NCI-H2196 treated with DMSO at 0.1 percent for 48 hours (cell line): ENCODE measurements around the gene PALM3.
A peak's percentile ranks its signal among the peaks of the same experiment; 100 is the strongest.
"Not testable (repeated sequence)": the region's sequence is repeated elsewhere in the genome, so short reads cannot be mapped to it uniquely, and the experiment has no call there.

ENCODE experiments used
- DNase-seq: peaks from one replicate; lab custom pipeline; 2025; ENCODE audit not compliant: unreplicated experiment; lab: John Stamatoyannopoulos, UW

The PALM3 gene

DNA sequence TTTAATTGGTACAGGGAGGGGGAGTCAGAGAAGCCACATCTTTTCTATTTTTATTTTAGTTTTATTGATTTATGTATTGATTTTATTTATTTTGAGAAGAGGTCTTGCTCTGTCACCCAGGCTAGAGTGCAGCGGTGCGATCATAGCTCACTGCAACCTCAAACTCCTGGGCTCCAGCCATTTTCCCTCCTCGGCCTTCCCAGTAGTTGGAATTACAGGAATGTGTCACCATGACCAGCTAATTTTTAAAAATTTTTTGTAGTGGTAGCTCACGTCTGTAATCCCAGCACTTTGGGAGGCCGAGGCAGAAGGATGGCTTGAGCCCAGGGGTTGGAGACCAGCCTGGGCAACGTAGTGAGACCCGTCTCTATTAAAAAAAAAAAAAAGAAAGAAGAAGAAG is 26.2 kb downstream of the PALM3 start:
- no peak for DNase-seq

GRCh38 chr19:14035159-14035558 is 26.7 kb downstream of the PALM3 start:
- DNase-seq: not testable (repeated sequence)

DNA sequence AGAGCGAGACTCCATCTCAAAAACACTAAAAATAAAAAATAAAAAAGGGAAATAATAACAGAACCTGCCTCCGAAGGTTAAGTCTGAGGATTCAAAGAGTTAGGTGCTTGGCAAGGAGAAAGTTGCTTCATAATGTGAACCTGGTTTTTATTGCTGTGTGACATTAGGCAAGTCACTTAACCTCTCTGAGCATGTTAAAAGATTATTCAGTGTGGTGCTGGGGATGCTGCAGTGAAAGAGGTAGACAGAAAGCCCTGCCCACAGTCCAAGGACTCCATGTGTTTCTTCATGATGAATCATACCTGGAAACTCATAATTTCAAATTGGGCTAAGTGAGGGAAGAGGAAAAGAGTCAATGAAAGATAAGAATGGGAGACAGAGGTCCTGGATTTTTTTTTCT is 27.9 kb downstream of the PALM3 start:
- no peak for DNase-seq

DNA sequence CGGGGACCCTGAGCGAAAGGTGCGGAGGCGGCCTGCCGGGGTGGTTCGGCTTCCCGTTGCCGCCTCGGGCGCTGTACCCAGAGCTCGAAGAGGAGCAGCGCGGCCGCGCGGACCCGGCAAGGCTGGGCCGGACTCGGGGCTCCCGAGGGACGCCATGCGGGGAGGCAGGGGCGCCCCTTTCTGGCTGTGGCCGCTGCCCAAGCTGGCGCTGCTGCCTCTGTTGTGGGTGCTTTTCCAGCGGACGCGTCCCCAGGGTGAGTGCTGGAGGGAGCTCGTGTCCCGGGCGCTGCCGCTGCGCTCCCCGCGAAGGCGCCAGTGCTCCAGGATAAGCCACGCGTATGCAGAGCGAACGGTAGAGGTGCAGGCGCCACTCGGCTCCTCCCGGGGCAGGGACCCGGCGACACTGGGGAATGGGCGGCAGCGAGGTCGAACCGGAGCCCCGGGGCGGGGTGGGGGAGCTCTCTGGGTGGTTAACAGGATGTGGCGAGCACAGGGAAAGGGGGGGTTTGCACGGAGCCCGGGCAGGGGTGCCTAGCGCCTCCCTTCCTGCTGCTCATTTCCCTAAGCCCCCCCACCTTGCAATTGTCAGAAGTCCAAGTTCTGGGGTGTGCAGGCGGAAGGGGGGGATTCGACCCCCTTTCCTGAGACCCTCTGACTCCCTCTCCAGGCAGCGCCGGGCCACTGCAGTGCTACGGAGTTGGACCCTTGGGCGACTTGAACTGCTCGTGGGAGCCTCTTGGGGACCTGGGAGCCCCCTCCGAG is 30.0 kb downstream of the PALM3 start, which contains the start of gene IL27RA:
Gene IL27RA (plus strand): TSS at position 44 of the 762 bp plus-strand sequence. CDS start 111 bp downstream, at position 155.
- DNase-seq: peak; percentile 48

GRCh38 chr19:14030997-14031718 is 30.7 kb downstream of the PALM3 start:
- DNase-seq: no peak

DNA sequence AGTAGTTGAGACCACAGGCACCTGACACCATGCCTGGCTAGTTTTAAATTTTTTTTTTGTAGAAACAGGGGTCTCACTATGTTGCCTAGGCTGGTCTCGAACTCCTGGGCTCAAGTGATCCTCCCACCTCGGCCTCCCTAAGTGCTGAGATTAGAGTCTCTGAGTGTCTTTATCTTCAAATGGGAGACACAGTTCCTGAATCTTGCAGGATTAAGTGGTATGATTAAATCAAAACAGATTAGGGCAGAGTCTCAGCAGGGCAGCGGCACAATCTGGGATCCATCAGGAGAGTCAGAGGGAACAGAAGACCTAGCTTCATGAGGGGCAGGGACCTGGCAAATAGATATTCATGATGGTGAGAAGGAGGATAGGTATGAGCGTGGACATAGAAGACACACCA is 33.0 kb downstream of the PALM3 start:
- DNase-seq: no peak

DNA sequence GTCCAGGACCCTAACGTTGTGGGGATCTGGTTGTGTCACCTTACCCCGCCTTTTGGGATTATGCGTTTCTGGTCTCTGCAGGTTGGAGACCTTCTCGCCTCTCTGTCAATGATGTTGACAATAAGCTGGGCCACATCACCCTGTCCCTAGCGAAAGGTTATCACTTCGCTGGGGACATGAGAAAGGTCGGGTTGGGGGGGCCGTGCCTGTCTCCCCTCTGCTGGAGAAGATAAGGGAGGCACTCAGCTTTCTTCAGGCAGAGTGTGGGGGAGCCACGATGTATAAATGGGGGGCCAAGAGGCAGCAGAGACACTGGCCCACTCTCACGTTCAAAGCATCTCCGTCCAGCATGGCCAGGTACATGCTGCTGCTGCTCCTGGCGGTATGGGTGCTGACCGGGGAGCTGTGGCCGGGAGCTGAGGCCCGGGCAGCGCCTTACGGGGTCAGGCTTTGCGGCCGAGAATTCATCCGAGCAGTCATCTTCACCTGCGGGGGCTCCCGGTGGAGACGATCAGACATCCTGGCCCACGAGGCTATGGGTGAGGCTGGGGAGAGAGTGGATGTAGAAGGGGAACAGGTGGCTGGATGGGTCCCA is 33.9 kb downstream of the PALM3 start, which contains the start of gene RLN3:
Gene RLN3 (plus strand): TSS at position 293 of the 595 bp plus-strand sequence. CDS start 57 bp downstream, at position 350.
- no peak for DNase-seq

GRCh38 chr19:14026652-14027192 is 35.2 kb downstream of the PALM3 start:
- DNase-seq: not testable (repeated sequence)

DNA sequence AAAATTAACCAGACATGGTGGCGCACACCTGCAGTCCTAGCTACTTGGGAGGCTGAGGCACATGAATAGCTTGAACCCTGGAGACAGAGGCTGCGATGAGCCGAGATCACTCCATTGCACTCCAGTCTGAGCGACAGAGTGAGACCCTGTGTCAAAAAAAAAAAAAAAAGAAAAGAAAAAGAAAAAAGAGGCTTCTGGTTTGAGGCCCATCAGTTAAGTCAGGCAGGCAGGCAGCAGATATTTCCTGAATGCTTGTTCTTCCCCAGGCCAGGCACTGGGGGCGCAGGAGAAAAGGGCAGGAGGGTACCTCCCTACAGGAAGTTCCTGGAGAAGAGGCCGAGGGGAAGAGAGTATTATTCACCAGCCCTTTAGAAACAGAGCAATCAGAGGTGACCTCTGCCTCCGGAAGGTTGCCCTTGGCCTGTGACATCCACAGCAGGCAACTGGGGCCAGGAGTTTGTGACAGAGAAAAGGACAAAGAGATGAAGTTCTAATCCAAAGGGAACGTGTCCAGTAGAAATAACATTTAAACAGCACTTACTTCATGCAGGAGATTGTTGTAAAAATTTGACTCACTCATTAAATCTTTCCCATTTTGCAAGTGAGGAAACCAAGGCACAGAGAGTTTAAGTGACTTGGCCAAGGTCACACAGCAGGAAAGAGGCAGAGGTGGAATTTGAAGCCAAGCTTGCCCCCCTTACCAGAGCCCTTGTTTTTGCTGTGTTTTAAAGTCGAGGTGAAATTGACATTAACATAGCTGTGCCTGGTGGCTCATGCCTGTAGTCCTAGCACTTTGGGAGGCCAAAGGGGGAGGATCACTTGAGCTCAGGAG is 38.3 kb downstream of the PALM3 start:
- DNase-seq: no peak

DNA sequence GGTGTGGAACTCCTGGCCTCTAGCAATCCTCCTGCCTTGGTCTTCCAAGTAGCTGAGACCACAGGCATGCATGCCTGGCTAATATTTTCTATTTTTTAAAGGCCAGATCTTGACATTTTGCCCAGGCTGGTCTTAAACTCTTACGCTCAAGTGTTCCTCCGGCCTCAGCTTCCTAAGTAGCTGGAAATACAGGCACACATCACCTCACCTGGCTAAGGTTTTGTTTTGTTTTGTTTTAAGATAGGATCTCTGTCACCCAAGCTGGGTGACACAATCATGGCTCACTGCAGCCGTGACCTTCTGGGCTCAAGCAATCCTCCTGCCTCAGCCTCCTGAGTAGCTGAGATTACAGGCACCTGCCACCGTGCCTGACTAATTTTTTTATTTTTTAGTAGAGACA is 39.4 kb downstream of the PALM3 start:
- DNase-seq: no peak

DNA sequence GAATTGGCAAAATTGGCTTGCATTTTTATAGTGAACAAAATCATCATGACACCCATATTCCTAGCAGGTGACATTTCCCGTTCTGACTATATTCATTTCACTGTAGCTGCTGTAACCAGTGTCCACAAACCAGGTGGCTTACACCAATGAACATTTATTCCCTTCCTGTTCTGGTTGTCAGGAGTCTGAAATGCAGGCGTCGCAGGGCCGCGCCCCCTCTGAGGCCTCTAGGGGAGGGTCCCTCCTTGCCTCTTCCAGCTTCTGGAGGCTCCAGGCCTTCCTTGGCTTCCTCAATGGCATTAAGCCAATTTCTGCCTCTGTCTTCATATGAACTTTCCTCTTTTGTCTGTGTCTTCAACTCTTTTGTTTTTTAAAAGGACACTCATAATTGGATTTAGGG is 40.4 kb downstream of the PALM3 start:
- DNase-seq: no peak

DNA sequence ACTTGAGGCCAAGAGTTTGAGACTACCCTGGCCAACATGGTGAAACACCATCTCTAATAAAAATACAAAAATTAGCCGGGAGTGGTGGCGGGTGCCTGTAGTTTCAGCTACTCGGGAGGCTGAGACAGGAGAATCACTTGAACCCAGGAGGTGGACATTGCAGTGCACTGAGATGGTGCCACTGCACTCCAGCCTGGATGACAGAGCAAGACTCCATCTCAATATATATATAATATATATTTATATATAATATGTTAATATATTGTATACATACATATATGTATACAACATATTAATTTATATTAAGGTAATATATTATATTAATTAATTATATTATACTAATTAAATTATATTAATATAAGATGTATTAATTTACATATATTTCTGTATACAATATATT is 42.1 kb downstream of the PALM3 start:
- DNase-seq: not testable (repeated sequence)

DNA sequence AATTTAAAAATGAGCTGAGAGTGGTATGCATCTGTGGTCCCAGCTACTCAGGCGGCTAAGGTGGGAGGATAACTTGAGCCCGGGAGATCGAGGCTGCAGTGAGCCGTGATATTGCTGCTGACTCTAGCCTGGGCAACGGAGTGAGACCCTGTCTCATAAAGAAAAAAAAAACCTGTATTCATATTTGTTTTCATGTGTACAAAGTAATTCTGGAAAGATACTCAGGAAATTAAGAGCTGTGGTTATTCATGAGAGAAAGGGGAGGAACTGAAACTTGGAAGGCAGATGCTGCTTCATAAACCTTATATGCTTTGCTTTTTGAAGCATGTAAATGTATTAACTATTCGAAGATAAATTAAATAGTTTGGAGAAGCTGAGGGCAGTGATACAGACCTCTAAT is 42.8 kb downstream of the PALM3 start:
- DNase-seq: no peak

GRCh38 chr19:14015524-14016035 is 46.3 kb downstream of the PALM3 start:
- DNase-seq: no peak

DNA sequence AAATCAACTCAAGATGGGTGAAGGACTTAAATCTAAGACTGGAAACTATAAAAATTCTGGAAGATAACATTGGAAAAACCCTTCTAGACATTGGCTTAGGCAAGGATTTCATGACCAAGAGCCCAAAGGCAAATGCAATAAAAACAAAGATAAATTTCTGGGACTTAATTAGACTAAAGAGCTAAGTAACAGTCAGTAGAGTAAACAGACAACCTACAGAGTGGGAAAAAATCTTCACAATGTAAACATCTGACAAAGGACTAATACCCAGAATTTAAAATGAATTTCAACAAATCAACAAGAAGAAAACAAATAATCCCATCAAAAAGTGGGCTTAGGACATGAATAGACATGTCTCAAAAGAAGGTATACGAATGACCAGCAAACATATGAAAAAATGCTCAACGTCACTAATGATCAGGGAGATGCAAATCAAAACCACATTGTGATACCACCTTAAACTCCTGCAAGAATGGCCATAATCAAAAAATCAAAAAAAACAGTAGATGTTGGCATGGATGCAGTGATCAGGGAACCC is 49.4 kb downstream of the PALM3 start:
- DNase-seq: no peak

- no peak for DNase-seq
Measured at GRCh38 chr19:14006766-14007562, 54.9 kb downstream of the PALM3 start.

DNA sequence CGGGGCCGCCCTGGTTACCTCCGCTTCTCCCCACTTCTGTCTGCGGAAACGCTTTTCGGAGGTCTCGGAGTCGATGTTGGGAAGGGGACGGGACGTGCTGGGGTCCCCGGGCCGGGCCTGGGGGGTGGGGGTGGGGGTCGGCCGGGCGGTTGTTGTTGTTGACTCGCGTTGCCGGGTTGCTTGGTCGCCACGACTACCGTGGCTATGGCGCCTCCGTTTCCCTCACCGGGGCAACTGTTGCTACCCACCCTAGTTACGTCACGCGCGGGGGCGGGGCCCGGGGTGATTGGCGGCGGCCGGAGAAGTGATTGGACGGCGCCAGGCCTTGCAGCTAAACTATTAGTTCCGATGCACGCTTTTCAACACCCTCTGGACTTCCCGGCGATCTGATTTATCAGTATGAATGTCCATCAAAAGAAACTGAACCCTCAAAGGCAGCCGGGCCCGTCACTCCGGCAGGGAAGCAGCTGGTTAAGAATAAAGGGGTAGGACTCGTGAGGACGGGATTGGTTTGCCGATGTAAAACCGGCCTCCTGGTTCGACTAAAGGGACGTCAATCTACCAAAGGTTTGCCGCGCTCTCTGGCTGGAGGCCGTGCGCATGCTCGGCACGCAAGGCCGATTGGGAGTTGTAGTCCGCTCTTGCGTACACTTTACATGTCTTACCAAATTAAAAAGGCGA is 55.7 kb downstream of the PALM3 start, which contains the start of gene RFX1:
Gene RFX1 (minus strand): TSS at position 236 of the 681 bp plus-strand sequence. CDS start 12,477 bp downstream, outside the sequence.
- peak; percentile 99 for DNase-seq

DNA sequence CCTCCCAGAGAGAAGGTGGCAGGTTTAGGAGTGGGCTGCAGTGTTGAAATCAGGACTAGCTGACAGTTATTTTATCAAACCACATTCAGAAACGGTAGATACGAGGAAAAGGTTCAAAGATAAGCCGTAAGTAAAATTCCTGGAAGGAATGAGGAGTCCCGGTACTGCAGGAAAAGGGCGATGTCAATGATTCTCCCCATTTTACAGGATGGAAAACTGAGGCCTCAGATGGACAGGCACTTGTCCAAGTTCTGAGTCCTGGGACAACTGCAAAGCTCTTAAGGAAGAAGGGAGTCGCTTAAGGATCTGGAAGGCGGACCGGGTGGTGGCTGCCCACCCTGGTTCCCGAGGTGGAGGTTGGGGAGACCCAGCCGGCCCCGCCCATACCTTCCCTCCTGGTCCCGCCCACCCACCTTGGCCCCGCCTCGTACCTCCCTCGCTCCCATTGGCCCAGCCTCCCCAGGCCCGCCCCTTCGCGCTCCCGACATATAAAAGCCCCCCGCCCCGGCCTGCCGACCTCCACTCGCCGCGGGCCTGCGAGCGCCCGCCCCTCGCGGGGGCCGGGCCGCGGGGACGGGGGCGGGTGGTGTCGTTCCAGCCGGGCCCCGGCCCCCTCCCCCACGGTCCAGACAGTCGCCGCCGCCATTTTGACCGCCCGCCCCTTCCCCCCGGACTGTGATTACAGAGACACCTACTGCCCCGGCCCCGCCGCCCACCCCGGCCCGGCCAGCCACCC is 56.4 kb downstream of the PALM3 start:
- DNase-seq: peak; percentile 77
